IMR-90 (cell line): ENCODE results near the gene SLC44A1. TPM values are rescaled to one million over a fixed set of nuclear protein-coding genes. Genes with fewer than 3 reads are reported as not detected.

Source experiments
- ATAC-seq: fragments of 200-7000 bp; cut with Tn5 transposase; 2 replicates; pipeline ENCODE4 v1.9.1; 2020; ENCODE audit warnings: low read depth, mild to moderate bottlenecking, moderate library complexity
- BruUV-seq: library from RNA; stranded (reverse); fragments of 400-500 nt; replicated peaks from 2 replicates; lab custom pipeline; 2021; lab: Mats Ljungman, UMichigan
- CTCF ChIA-PET: fragments of 300-600 bp; formaldehyde crosslinking; extraction: SDS; loops from one replicate; lab custom pipeline; 2021; ENCODE audit warnings: antibody characterized with exemption; lab: Yijun Ruan, JAX
- POLR2A ChIA-PET: fragments of 300-600 bp; sonication (Branson Sonifier 250); formaldehyde crosslinking; loops from one replicate; lab custom pipeline; 2022; ENCODE audit warnings: antibody characterized with exemption; ENCODE audit not compliant: unreplicated experiment; lab: Charles Lee
- DNase-seq: peaks from one replicate; pipeline ENCODE4 v3.0.0; 2013
- H2AFZ ChIP-seq: replicated peaks from 2 replicates; pipeline ENCODE3; 2013; ENCODE audit warnings: low read length, mild to moderate bottlenecking; ENCODE audit not compliant: poor library complexity
- H2AK5ac ChIP-seq: 2 replicates; pipeline ENCODE4 v1.6.1; 2013; ENCODE audit warnings: low read depth, low read length, inconsistent platforms
- H2AK9ac ChIP-seq: replicated peaks from 2 replicates; pipeline ENCODE3; 2013; ENCODE audit warnings: mild to moderate bottlenecking, low read depth, low read length, moderate library complexity; ENCODE audit not compliant: poor library complexity
- H2BK120ac ChIP-seq: 2 replicates; pipeline ENCODE4 v1.6.1; 2013; ENCODE audit warnings: low read depth, low read length, inconsistent platforms
- H2BK15ac ChIP-seq: 3 replicates; pipeline ENCODE4 v1.6.1; 2013; ENCODE audit warnings: low read depth, low read length, inconsistent platforms
- H2BK20ac ChIP-seq: 2 replicates; pipeline ENCODE4 v1.6.1; 2013; ENCODE audit warnings: low read depth, mild to moderate bottlenecking, inconsistent platforms, low read length, moderate library complexity
- H2BK5ac ChIP-seq: 2 replicates; pipeline ENCODE4 v1.6.1; 2013; ENCODE audit warnings: mild to moderate bottlenecking, low read depth, low read length, inconsistent platforms; ENCODE audit not compliant: poor library complexity, severe bottlenecking
- H3K14ac ChIP-seq: replicated peaks from 2 replicates; pipeline ENCODE4 v1.6.1; 2013; ENCODE audit warnings: low read depth, low read length, inconsistent platforms
- H3K18ac ChIP-seq: 2 replicates; pipeline ENCODE4 v1.6.1; 2013; ENCODE audit warnings: low read depth, low read length, control low read depth
- H3K23ac ChIP-seq: 2 replicates; pipeline ENCODE4 v1.6.1; 2013; ENCODE audit warnings: low read depth, low read length, inconsistent platforms
- H3K27ac ChIP-seq: 2 replicates; pipeline ENCODE4 v1.5.1; 2013; ENCODE audit warnings: mild to moderate bottlenecking, control low read depth, low read length; ENCODE audit not compliant: insufficient read depth
- H3K27me3 ChIP-seq: 2 replicates; pipeline ENCODE4 v1.6.1; 2013; ENCODE audit warnings: low read length; ENCODE audit not compliant: control insufficient read depth, insufficient read depth
- H3K36me3 ChIP-seq: 2 replicates; pipeline ENCODE4 v1.6.1; 2013; ENCODE audit warnings: low read length, mixed read lengths; ENCODE audit not compliant: control insufficient read depth, insufficient read depth
- H3K4ac ChIP-seq: 2 replicates; pipeline ENCODE4 v1.6.1; 2013; ENCODE audit warnings: low read depth, low read length, inconsistent platforms
- H3K4me1 ChIP-seq: 2 replicates; pipeline ENCODE4 v1.6.1; 2013; ENCODE audit warnings: low read length, mixed read lengths; ENCODE audit not compliant: control insufficient read depth, insufficient read depth
- H3K4me2 ChIP-seq: 2 replicates; pipeline ENCODE4 v1.6.1; 2013; ENCODE audit warnings: low read depth, mild to moderate bottlenecking, control low read depth, low read length, moderate library complexity
- H3K4me3 ChIP-seq: 2 replicates; pipeline ENCODE4 v1.5.1; 2013; ENCODE audit warnings: low read depth, mild to moderate bottlenecking, control low read depth, low read length, moderate library complexity; ENCODE audit not compliant: insufficient read depth
- H3K56ac ChIP-seq: 2 replicates; pipeline ENCODE4 v1.6.1; 2013; ENCODE audit warnings: low read length, inconsistent platforms; ENCODE audit not compliant: insufficient read depth; ENCODE audit errors: extremely low read depth
- H3K79me1 ChIP-seq, 2 experiments: 2 replicates each; pipeline ENCODE4 v1.6.1; 2013; ENCODE audit warnings: low read length in 2 of 2, inconsistent platforms in 1 of 2, low read depth in 1 of 2
- H3K9ac ChIP-seq: 2 replicates; pipeline ENCODE4 v1.6.1; 2013; ENCODE audit warnings: low read depth, low read length, control low read depth
- H3K9me1 ChIP-seq: 2 replicates; pipeline ENCODE4 v1.6.1; 2013; ENCODE audit warnings: low read length, inconsistent platforms; ENCODE audit not compliant: insufficient read depth
- H3K9me3 ChIP-seq: 2 replicates; pipeline ENCODE4 v1.6.1; 2013; ENCODE audit warnings: low read length; ENCODE audit not compliant: control insufficient read depth, insufficient read depth
- H4K20me1 ChIP-seq: 2 replicates; pipeline ENCODE4 v1.6.1; 2013; ENCODE audit warnings: low read length, inconsistent platforms; ENCODE audit not compliant: insufficient read depth
- H4K5ac ChIP-seq: 2 replicates; pipeline ENCODE4 v1.6.1; 2013; ENCODE audit warnings: mild to moderate bottlenecking, low read depth, low read length, control low read depth
- H4K8ac ChIP-seq, 2 experiments: 2 replicates each; pipeline ENCODE4 v1.6.1; 2013; ENCODE audit warnings: low read depth in 2 of 2, low read length in 2 of 2, control low read depth in 1 of 2, inconsistent platforms in 1 of 2
- H4K91ac ChIP-seq: 2 replicates; pipeline ENCODE4 v1.6.1; 2013; ENCODE audit warnings: low read depth, low read length, inconsistent platforms; ENCODE audit not compliant: insufficient read depth
- BHLHE40 ChIP-seq: fragments of 150-350 bp; IDR thresholded peaks from 2 replicates; pipeline ENCODE4 v1.6.1; 2016; ENCODE audit warnings: mild to moderate bottlenecking, low read depth, low read length
- CHD1 ChIP-seq: IDR thresholded peaks from 2 replicates; pipeline ENCODE4 v1.6.1; 2012; ENCODE audit warnings: low read depth, low read length, improper control_type of control experiment
- MAFK ChIP-seq: IDR thresholded peaks from 2 replicates; pipeline ENCODE4 v1.6.1; 2012; ENCODE audit warnings: low read depth, low read length, improper control_type of control experiment
- MAZ ChIP-seq: IDR thresholded peaks from 2 replicates; pipeline ENCODE4 v1.6.1; 2012; ENCODE audit warnings: low read depth, mild to moderate bottlenecking, low read length, improper control_type of control experiment, moderate library complexity, borderline replicate concordance
- NFE2L2 ChIP-seq: fragments of 150-350 bp; IDR thresholded peaks from 2 replicates; pipeline ENCODE4 v1.6.1; 2016; ENCODE audit warnings: low read depth, mild to moderate bottlenecking, low read length
- POLR2A ChIP-seq: IDR thresholded peaks from 2 replicates; pipeline ENCODE4 v1.6.1; 2012; ENCODE audit warnings: mild to moderate bottlenecking, low read depth, low read length
- RAD21 ChIP-seq: IDR thresholded peaks from 2 replicates; pipeline ENCODE4 v1.6.1; 2012; ENCODE audit warnings: low read length, improper control_type of control experiment
- RCOR1 ChIP-seq: IDR thresholded peaks from 2 replicates; pipeline ENCODE4 v1.6.1; 2012; ENCODE audit warnings: mild to moderate bottlenecking, low read length, improper control_type of control experiment; ENCODE audit not compliant: insufficient replicate concordance
- SMC3 ChIP-seq: fragments of 150-350 bp; IDR thresholded peaks from 2 replicates; pipeline ENCODE4 v1.6.1; 2016; ENCODE audit warnings: low read depth, mild to moderate bottlenecking, antibody characterized with exemption, low read length, moderate library complexity
- WGBS, 2 experiments: methylation state at CpG; one replicate each; pipeline versions ENCODE4 v1.1.5 to v1.1.7; 2013; ENCODE audit warnings: missing lambda C conversion rate in 2 of 2; ENCODE audit not compliant: insufficient read length in 1 of 2; ENCODE audit errors: extremely low coverage in 2 of 2; 5-methylcytosine and 5-hydroxymethylcytosine counted together
- dilution Hi-C: fragments of 300-500 bp; cut with HindIII; formaldehyde crosslinking; loops from one replicate; pipeline ENCODE4 v1.14.3; 2018; ENCODE audit warnings: low sequenced_read_pairs; ENCODE audit not compliant: unreplicated experiment
- in situ Hi-C: fragments of 300-500 bp; cut with MboI; formaldehyde crosslinking; loops from 3 replicates; pipeline ENCODE4 v1.14.3; 2019; ENCODE audit warnings: low sequenced_read_pairs, inconsistent platforms, mixed read lengths
- intact Hi-C: fragments of 100-400 bp; cut with micrococcal nuclease; formaldehyde crosslinking; loops from 2 replicates; pipeline ENCODE4 v1.10.0; 2022
- polyA plus RNA-seq, 3 experiments: library from polyadenylated mRNA; depleted of rRNA; stranded (reverse); fragments of >200 nt; gene quantifications; 2 replicates each; pipeline ENCODE4 v1.2.3, GENCODE V29; 2012; ENCODE audit warnings: low replicate concordance in 1 of 3
- total RNA-seq: library from RNA; depleted of rRNA; stranded (reverse); fragments of >200 nt; gene quantifications from 2 replicates; pipeline ENCODE4 v1.2.3, GENCODE V29; 2012
- TF ChIP-seq, protein P1 (sequence below): fragments of 150-350 bp; IDR thresholded peaks from 2 replicates; pipeline ENCODE4 v1.6.1; 2016; ENCODE audit warnings: low read depth, mild to moderate bottlenecking, low read length, moderate library complexity, borderline replicate concordance
- TF ChIP-seq, protein P2 (sequence below): fragments of 150-350 bp; IDR thresholded peaks from 2 replicates; pipeline ENCODE4 v1.6.1; 2017; ENCODE audit warnings: mild to moderate bottlenecking, antibody characterized with exemption, low read length, low read depth

Gene SLC44A1
- total and polyA plus RNA-seq, 2 of the 4 experiments (the other 2 are of a cell fraction): 5.2 to 21.7 TPM

DNA sequence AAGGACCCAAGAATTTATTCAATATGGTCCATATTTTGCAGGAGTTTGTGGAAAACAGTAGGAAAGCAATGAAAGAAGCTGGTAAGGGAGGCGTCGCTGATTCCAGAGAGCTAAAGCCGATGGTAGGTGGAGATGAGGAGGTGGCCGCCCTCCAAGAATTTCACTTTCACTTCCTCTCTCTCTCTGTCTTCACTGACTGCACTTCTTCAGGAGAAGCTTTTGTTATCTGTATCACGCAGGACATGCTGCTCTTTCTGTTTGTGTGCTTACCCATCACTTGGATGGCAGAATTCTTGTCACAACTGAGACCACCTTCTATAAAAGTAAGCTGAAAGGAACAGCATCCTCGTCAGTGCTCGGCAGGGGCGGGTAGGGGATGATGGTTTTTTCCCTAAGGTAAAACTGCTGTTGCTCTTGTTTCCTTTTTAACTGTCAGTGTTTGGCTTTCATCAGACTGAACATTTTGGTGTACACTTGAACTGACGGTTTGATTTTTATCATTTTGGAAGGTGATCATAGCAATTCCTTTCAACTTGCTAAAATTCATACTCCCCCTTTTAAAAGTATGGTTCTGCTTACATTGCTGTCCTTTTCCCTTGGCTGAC lies 141.0 kb downstream of the SLC44A1 start:
- Histone ChIP-seq H4K20me1 (no peaks in the 10 kb centered on the region), H3K9me3 (no peaks in the 10 kb centered on the region), H2BK15ac (no peak overlapping the region), H3K4me1 (no peaks in the 10 kb centered on the region), H3K27me3 (no peaks in the 10 kb centered on the region), H4K8ac (no peak overlapping the region), H4K91ac (no peak overlapping the region), H3K27ac (no peak overlapping the region), H3K14ac (no peak overlapping the region), H2BK20ac (no peak overlapping the region), H4K5ac (no peak overlapping the region), H3K18ac (no peak overlapping the region), H3K9me1 (no peaks in the 10 kb centered on the region), H2AK5ac (no peak overlapping the region), H3K4me2 (peak overlapping the region; percentile 60; the same call in 1 of the 2 replicates), H3K9ac (no peak overlapping the region), H3K4me3 (no peak overlapping the region), H3K56ac (no peak overlapping the region), H3K79me1 (no peaks in the 10 kb centered on the region), H3K23ac (no peak overlapping the region), H2BK120ac (no peak overlapping the region), H3K36me3 (peaks cover 3% of the 10 kb centered on the region; the same call in 1 of the 2 replicates), H2AFZ (no peak overlapping the region), H2AK9ac (no peak overlapping the region), H2BK5ac (no peak overlapping the region), H3K4ac (no peak overlapping the region)
- TF ChIP-seq MAFK (no peak), POLR2A (no peak), NFE2L2 (no peak), RAD21 (no peak), RCOR1 (no peak), BHLHE40 (no peak), MAZ (no peak), SMC3 (no peak), CHD1 (no peak)
- TF ChIP-seq, protein P1, sequence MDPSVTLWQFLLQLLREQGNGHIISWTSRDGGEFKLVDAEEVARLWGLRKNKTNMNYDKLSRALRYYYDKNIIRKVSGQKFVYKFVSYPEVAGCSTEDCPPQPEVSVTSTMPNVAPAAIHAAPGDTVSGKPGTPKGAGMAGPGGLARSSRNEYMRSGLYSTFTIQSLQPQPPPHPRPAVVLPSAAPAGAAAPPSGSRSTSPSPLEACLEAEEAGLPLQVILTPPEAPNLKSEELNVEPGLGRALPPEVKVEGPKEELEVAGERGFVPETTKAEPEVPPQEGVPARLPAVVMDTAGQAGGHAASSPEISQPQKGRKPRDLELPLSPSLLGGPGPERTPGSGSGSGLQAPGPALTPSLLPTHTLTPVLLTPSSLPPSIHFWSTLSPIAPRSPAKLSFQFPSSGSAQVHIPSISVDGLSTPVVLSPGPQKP: no peak
- TF ChIP-seq, protein P2, sequence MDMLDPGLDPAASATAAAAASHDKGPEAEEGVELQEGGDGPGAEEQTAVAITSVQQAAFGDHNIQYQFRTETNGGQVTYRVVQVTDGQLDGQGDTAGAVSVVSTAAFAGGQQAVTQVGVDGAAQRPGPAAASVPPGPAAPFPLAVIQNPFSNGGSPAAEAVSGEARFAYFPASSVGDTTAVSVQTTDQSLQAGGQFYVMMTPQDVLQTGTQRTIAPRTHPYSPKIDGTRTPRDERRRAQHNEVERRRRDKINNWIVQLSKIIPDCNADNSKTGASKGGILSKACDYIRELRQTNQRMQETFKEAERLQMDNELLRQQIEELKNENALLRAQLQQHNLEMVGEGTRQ: no peak
- WGBS, 2 experiments: no CpG with 5 or more reads among the region's 9 CpGs
- ATAC-seq (no peak), DNase-seq (no peak)
- CTCF ChIA-PET: no interaction called here
- POLR2A ChIA-PET: no interaction called here
- in situ Hi-C loops: loop anchor here (25.0 kb wide), 1 partner anchor 102 kb away; no protein-coding TSS in a partner anchor
- intact Hi-C loops: no loop called here
- dilution Hi-C loops: no loop called here
- BruUV-seq: no TSS peak
